ENCODE results near the gene NRG4.
A peak's percentile ranks its signal among the peaks of the same experiment; 100 is the strongest.
"Not testable (repeated sequence)": the region's sequence is repeated elsewhere in the genome, so short reads cannot be mapped to it uniquely, and the experiment has no call there.

Gene NRG4

DNA sequence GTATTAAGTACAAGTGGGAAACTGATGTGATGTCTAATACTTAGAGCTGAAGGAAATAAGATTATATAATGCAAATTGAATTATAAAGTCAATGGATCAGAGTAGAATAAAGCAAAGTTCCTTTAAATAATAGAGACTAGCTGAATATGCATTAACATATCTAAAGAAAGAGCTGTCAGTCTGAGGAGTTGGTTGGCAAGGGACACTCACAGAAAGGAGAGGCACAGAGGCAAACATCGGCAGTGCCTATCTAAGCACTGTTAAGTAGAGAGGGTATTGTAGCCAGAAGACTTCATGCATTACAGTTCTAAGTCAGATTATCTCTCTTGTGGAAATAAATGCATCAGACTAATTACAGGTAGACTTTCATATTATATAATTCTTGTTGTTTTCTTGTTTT lies 16.6 kb downstream of the NRG4 start:
- no peak for DNase-seq (ENCODE audit: low read depth, low spot score)
- H3K27ac ChIP-seq: no peak overlapping the region

DNA sequence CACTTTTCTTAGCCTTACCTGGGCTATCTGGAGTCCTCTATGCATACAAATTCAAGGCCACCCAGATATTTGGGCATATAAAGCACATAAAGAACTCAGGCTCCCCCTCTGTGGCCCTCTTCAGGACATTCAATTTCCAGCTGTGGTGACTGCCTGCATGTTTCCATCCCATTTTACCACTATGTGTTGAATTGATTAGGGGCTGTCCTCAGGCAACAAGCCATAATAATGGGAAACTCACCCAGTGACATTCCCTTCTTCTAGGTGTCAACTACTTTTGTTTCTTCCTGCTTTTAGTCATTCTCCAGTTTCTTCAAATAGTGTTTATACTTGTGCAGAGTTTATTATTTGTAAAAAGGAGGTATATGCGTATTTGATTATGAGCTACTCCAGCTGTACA lies 18.0 kb downstream of the NRG4 start:
- H3K27ac ChIP-seq: no peak overlapping the region
- no peak for DNase-seq (ENCODE audit: low read depth, low spot score)

DNA sequence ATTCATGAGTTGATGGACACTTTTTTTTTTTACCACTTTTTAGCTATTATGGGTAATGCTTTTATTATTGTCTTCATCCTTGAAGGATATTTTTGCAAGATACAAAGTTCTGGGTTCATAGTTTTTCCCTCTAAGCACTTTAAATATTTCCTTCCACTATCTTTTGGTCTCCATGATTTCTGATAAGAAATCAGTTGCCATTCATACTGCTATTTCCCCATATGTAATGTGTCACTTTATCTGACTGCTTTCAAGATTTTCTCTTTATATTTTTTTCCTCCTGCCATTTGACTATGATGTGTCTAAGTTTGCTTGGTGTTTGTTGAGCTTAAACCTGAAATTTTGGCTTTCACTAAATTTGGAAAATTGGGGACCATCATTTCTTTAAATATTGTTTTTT lies 19.3 kb downstream of the NRG4 start:
- DNase-seq (ENCODE audit: low read depth, low spot score): no peak

DNA sequence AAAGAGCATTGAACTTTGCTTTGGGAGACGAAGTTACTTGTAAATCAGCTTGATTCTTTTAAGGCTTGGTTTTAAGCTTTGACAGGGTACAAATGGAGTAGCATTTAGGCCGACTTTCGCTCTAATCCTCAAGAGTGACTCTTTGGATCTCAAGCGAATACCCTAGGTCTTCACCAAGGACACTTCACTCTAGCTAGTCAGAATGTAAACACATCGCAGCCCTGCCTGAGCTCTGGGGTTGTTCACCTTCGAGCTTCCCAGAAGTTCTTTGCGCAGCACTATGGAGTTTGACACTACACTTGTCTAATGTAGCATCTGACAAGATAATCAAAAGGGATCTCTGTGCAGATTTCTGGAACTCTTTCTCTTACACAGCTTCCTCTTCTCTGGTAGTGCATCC lies 22.3 kb downstream of the NRG4 start:
- DNase-seq (ENCODE audit: low read depth, low spot score): no peak

More for the DNA sequence above, 19.3 kb downstream of the NRG4 start:
- H3K27ac ChIP-seq: no peak overlapping the region

DNA sequence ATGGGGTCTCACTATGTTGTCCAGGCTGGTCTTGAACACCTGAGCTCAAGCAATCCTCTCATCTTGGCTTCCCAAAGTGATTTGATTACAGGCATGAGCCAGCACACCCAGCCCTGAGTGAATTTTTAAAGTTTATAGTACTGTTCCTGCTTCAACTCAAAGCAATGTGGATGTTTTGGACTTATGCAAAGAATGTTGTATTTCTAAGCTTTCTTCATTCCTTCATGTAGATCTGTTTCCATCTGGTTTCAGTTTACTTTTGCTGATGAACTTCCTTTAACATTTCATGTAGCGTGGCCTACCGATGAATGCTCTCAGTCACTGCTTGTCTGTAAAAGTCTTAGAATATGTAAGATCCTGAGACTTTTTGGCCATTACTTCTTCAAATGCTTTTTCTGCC lies 23.2 kb downstream of the NRG4 start:
- H3K27ac ChIP-seq: no peak overlapping the region
- no peak for DNase-seq (ENCODE audit: low read depth, low spot score)

More for the DNA sequence above, 22.3 kb downstream of the NRG4 start:
- no peak overlapping the region for H3K27ac ChIP-seq

DNA sequence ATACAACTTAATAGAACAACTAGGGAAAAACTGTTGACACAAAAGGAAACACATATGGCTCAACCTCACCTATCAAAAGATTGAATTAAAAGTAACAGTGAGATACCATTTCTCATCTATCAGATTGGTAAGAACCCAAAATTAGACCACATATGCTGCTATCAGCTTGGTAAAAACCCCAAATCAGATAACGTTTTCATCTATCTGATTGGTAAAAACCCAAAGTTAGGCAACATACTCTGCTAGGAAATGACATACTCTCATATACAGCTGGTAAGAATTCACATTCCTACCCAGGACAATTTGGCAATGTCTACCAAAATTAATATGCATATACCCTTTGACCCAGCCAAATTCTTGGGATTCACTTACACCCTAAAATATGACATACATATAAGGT lies 26.3 kb downstream of the NRG4 start:
- no peak for DNase-seq (ENCODE audit: low read depth, low spot score)

DNA sequence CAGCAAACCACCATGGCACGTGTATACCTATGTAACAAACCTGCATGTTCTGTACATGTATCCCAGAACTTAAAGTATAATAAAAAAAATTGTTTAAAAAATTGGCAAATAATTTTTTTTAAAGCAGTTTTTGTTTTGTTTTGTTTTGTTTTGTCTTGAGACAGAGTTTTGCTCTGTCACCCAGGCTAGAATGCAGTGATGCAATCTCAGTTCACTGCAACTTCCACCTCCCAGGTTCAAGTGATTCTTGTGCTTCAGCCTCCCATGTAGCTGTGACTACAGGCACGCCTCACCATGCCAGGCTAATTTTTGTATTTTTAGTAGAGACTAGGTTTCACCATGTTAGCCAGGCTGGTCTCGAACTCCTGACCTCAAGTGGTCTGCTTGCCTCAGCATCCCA lies 27.5 kb downstream of the NRG4 start:
- H3K27ac ChIP-seq; DNase-seq (ENCODE audit: low read depth, low spot score): not testable (repeated sequence)

More for the DNA sequence above, 26.3 kb downstream of the NRG4 start:
- no peak overlapping the region for H3K27ac ChIP-seq

DNA sequence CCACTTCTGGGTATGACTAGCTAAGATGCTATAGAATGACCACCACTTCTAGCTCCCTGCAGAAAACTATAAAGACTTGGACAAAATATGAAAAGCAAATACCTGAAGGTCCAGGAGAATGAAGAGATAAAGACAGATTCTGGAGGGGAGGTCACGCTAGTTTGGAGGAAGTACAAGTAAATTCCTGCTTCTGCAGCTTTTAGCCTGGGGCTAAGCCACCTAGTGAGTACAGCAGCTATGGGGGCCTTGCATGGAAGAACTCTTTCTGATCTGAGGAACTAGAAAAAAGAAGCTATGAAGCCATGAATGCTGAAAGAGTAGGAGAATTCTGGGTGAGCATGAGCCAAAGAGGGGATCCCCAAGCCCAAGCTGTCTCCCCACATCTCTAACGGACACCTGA lies 29.8 kb downstream of the NRG4 start:
- no peak overlapping the region for H3K27ac ChIP-seq
- no peak for DNase-seq (ENCODE audit: low read depth, low spot score)

DNA sequence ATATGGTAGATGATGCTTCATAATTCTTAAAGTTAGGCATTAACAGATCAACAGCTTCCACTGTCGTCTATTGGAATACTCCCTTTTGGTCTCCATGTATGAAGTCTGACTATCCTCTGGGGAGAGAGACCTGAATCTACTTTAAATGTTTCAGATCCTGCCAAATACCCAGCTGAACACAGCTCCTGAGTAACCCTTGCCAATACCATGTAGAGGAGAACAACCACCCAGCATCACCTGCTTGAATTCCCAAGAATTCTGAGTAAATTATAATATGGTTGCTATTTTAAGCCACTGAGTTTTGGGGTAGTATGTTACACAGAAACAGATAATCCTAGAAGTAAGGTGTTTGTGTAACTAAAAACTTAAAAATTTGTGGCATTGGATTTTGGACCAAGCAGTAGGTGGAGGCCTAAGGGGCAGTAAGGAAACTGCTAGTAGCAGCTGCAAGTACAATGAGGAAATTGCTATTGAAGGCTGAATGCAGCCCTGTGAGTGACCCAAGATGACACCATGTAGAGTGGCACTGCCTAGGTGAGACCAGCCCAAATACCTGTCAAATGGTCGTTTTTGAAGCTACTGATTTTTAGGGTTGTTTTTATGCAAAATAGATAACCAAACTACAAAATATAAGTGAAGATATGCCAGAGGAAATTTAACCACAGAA lies 30.9 kb downstream of the NRG4 start:
- no peak for DNase-seq (ENCODE audit: low read depth, low spot score)
- H3K27ac ChIP-seq: no peak overlapping the region

DNA sequence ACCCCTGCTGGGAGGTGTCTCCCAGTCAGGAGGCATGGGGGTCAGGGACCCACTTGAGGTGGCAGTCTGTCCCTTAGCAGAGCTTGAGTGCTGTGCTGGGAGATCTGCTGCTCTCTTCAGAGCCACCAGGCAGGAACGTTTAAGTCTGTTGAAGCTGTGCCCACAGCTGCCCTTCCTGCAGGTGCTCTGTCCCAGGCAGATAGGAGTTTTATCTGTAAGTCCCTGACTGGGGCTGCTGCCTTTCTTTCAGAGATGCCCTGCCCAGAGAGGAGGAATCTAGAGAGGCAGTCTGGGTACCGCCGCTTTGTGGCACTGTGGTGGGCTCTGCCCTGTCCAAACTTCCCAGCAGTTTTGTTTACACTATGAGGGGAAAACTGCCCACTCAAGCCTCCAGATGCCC lies 35.5 kb downstream of the NRG4 start:
- not testable (repeated sequence) for H3K27ac ChIP-seq; DNase-seq (ENCODE audit: low read depth, low spot score)

DNA sequence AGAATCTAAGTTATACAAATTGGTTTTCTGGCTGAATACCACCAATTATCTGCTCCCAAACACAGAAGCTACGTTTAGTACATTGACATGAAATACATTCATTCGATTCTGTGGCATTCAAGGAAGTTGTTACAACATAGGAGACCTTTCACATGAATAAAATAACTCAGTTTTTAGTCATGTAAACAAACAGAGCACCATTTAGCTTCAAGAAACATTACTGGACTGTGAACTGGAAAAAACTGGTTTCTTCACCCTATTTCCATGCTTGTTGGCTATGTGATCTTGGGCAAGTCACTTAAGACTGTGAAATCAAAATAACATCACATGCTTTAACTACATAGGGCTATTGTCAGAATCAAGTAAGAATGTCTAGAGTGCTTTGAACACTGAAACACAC lies 46.2 kb downstream of the NRG4 start:
- DNase-seq (ENCODE audit: low read depth, low spot score): no peak
- H3K27ac ChIP-seq: peak overlapping the region; percentile 48

DNA sequence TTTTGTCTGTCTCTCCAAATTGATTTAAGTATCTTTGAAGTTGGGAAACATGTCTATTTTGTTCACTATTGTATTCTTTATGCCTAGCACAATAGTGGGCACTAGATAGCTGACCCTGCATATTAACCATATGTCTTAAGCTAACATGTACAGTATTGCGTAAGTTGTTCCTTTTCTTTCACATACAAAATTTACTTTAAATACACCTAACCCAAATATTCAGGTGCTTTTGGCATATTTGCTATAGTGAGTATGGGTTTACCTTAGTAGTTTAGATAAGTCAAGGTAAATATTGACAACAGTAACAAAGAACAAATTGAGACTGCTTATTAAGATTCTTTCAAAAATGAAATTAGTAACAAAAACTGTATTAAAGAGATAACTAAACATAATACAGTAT lies 50.9 kb downstream of the NRG4 start:
- DNase-seq (ENCODE audit: low read depth, low spot score): no peak
- no peak overlapping the region for H3K27ac ChIP-seq

DNA sequence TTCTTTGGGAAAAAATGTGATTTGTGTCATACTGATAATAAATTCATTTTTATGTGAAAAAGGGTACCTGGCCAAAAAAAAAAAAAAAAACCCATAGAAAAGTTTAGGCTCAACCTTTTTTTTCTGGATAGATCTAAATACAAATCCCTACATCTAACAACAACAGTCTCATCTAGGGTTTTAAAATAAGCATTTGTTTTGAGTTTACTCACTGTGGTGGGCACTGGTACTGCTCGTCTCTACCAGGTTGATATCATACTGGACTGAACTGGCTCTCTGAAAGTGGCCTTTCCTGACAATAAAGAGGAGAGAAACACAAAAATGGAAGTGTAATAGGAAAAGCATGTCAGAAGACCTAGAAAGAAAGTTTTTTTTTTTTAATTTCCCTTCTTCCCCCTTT lies 56.5 kb downstream of the NRG4 start:
- no peak overlapping the region for H3K27ac ChIP-seq
- no peak for DNase-seq (ENCODE audit: low read depth, low spot score)

DNA sequence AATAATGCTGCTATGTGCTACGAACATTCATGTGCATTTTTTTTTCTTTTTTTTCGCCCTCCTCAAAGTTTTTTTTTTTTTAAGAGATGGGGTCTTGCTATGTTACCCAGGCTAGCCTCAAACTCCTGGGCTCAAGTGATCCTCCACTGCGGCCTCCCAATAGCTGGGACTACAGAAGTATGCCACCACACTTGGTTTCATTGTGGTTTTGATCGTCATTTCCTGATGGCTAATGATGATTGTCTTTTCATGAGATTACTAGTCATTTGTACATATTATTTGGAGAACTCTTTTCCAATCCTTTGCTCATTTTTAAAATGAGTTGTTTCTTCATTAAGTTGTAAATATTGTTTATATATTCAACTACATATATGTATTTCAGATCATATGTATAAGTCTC lies 59.7 kb downstream of the NRG4 start:
- no peak overlapping the region for H3K27ac ChIP-seq
- no peak for DNase-seq (ENCODE audit: low read depth, low spot score)

DNA sequence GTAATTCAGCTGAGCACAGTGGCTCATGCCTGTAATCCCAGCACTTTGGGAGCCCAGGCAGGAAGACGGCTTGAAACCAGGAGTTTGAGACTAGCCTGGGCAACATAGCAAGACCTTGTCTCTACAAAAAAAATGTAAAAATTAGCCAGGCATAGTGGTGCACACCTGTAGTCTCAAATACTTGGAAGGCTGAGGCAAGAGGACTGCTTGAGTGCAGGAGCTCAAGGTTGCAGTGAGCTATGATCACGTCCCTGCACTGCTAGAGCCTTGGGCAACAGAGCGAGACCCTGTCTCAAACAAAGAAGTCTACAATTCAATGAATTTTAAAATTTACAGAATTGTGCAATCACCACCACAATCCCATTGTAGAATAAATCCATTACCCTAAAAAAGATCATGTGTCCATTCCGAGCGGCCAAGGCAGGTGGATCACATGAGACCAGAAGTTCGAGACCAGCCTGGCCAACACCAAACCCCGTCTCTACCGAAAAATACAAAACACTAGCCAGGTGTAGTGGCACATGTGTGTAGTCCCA lies 63.4 kb downstream of the NRG4 start:
- no peak for DNase-seq (ENCODE audit: low read depth, low spot score)
- H3K27ac ChIP-seq: no peak overlapping the region

DNA sequence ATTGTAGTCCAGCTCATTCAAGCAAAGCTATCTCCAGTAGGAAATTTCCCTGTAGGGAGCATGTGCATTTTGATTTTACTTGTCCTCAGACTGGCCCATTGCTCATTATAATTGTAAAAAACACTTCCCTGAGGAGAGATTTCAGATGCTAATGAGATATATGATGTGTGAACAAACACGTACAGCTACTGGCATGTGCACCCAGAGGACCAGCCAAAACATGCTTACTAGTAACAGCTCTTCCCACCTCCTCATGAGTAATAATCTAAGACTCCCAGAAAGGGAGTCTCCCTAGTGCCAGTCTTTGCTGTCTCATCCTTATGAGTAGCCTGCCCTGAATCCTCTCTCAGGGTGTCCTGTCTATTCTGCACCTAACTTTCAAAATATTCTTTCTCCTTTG lies 65.1 kb downstream of the NRG4 start:
- peak overlapping the region; percentile 56 for H3K27ac ChIP-seq
- DNase-seq (ENCODE audit: low read depth, low spot score): peak; percentile 94

DNA sequence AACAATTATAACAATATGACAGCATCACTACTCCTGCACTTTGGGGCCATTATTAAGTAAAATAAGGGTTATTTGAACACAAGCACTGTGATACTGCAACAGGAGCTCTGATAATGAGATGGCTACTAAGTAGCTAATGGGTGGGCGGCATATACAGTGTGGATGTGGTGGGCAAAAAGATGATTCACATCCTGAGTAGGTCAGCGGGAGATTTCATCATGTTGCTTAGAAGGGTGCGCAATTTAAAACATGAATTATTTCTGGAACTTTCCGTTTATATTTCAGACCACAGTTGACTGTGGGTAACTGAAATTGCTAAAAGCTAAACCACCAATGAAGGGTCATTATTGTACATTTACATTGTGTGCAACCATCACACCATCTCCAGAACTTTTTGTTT lies 66.3 kb downstream of the NRG4 start:
- DNase-seq (ENCODE audit: low read depth, low spot score): no peak
- no peak overlapping the region for H3K27ac ChIP-seq

DNA sequence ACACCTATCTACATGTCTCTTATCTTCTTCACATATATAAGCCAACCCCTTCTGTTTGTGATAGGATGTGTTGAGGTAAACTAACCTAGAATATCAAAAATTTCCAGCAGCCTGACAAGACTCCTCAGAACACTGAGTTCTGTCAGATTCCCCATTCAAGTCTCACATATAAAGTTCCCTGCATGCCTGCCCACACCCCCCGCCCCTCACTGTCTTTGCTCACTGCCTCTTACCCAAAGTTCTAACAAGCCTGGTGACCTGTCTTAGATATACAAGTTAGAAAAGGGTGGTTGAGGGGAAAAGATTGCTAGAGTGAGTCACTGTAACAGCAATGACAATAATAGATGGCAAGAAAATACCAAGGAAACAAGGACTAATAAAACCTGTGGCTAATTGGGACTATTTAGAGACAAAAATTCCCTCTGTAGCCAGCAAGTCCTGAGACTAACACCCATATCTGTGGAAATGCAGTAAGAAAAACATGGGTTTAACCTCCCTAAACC lies 68.5 kb downstream of the NRG4 start:
- no peak overlapping the region for H3K27ac ChIP-seq
- DNase-seq (ENCODE audit: low read depth, low spot score): no peak

DNA sequence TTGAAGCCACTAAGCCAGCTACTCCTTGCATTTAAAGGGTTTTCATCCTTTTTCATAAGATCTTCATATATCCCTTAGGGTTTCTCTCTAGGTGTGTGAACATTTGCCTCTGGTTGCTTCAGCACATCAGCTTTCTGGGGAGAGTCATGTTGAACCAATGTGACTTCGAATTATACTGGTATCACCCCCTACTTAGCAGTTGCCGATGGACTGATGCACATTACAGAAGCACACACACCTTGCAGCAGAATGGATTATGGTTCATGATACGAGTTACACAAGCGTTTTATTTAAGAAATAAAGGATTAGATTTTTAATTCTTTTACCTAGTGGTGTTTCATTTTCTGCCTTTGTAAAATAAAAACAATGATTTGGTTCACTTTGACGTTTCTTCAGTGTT lies 69.0 kb downstream of the NRG4 start:
- H3K27ac ChIP-seq: no peak overlapping the region

DNA sequence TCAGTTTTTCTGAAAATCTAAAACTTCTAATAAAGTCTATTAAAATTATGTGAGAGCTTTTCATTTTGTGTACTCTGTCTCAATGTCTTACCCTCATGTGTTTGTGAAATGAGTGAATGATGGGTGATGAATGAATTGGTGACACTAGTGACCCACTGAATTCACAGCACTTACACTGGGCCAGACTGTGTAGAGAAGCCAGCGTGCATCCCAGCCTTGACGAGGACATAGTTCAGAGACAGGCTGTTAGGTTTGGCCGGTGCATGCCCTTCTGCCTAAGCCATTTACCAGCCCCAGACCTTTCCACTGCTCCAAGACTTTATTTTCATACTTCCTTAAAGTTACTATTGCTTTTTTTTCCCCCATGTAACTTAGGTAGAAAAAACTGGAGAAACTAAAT lies 69.8 kb downstream of the NRG4 start:
- DNase-seq (ENCODE audit: low read depth, low spot score): no peak
- H3K27ac ChIP-seq: no peak overlapping the region

More for the DNA sequence above, 69.0 kb downstream of the NRG4 start:
- DNase-seq (ENCODE audit: low read depth, low spot score): no peak

DNA sequence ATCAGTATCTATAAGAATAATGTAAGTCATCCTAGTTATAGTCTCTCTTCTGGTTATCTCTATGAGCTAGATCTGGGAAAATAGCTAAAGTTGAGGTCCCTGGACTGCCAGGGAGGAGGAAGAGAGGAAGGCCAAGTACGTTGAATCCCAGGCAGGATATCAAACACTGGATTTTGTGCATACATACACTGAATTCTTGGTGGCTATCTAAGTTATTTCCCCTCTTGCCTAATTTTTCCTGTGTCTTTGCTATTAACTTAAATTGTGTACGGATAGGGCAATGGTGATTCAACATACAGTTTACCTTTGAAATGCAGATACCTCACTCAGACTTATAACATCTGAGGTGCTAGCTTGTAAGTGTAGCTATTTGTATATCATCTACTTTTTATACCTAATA lies 81.4 kb downstream of the NRG4 start:
- H3K27ac ChIP-seq: no peak overlapping the region
- DNase-seq (ENCODE audit: low read depth, low spot score): no peak

Measured in epithelial cell of prostate (primary cell).